Measurements from ENCODE around the gene SPZ1.

SPZ1 gene

DNA sequence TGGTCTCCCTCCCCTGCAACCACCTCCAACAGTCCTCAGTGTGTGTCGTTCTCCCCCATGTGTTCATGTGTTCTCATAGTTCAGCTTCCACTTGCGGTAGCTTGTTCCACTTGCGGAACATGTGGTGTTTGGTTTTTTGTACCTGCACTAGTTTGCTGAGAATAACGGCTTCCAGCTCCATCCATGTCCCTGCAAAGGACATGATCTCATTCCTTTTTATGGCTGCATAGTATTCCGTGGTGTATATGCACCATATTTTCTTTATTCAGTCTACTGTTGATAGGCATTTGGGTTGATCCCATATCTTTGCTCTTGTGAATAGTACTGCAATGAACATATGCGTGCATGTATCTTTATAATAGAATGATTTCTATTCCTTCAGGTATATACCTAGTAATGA is 45.1 kb downstream of the SPZ1 start:
- TF ChIP-seq, protein P1, sequence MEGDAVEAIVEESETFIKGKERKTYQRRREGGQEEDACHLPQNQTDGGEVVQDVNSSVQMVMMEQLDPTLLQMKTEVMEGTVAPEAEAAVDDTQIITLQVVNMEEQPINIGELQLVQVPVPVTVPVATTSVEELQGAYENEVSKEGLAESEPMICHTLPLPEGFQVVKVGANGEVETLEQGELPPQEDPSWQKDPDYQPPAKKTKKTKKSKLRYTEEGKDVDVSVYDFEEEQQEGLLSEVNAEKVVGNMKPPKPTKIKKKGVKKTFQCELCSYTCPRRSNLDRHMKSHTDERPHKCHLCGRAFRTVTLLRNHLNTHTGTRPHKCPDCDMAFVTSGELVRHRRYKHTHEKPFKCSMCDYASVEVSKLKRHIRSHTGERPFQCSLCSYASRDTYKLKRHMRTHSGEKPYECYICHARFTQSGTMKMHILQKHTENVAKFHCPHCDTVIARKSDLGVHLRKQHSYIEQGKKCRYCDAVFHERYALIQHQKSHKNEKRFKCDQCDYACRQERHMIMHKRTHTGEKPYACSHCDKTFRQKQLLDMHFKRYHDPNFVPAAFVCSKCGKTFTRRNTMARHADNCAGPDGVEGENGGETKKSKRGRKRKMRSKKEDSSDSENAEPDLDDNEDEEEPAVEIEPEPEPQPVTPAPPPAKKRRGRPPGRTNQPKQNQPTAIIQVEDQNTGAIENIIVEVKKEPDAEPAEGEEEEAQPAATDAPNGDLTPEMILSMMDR (IDR thresholded peaks at IDR 0.05), result no peak

DNA sequence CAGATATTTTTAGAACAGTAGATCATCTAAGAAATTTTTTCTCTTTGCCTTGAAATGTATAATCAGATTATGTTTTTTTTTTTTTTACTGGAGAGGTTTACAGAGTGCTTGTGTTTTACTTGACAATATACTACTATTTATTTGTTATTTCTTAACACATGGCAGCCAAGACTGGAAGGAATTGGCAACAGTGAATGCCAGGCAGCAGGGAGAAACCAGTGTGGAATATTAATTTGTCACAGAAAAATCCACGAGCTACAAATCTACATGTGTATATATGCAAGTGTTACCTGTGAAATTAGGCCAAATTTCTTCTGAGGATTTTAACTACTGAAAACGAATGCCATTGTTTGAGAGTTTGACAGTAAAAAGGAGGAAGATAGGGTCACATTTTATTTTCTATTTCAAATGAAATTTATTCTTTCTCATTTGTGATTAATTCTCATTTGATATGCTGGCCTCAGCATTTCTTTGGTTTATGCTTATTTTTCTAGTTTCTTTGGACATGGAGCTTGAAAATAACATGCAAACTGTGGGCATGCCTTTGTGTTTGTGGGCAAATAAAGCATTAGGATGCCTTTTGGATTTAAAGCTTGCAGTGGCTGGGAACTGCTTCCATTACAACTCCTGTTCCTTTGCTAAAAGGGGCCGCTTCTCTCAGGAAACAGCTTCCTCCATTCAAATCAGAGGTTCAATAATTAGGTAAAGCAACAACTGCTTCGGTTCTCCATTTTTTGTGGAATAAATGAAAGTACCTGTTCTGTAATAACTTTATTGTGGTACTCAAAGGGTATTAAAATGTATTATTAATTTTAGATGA is 49.1 kb downstream of the SPZ1 start:
- TF ChIP-seq, protein P1 (IDR thresholded peaks at IDR 0.05), result no peak

DNA sequence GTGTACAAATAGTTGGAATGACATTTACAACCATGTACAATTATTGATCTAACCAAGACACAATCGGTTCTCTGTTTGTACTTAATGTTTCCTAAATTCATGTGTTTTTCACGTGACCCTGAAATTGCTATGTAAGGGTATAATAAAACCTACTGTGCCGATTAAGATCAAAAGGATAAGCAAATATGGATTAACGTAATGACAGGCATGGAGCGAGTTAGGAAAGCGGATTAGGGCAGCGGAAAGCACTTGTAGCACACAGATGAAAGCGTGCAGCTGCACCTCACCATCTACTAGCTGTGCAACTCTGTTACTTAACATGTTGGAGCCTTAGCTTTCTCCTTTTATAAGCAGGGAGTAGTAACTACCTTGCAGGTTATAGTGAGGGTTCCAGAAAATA is 49.7 kb downstream of the SPZ1 start:
- TF ChIP-seq, protein P1 (IDR thresholded peaks at IDR 0.05), result no peak

DNA sequence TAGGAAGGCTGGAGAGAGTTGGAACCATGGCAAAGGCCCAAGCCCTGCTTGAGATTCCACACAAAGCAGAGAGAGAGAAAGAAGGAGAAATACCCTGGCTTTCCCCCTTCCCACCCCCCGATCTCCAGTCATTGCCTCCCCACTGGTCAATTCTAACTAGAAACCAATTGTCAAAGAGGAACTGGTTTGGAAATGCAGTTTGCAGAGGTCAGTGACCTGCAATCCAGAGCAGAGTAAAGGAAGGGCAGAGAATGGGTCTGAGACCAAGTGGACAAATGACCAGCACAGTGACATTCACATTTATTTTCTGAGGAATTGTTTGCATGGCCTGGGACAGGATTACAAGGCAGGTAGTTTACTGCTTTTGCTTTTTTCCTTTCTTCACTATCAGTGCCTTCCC is 50.6 kb downstream of the SPZ1 start:
- TF ChIP-seq, protein P1 (IDR thresholded peaks at IDR 0.05), result no peak

Measured in LNCAP (cell line).